PC-3 (cell line): ENCODE results near the gene PNO1. TPM values are rescaled to one million over a fixed set of nuclear protein-coding genes. Genes with fewer than 3 reads are reported as not detected.
"Not testable (repeated sequence)": the region's sequence is repeated elsewhere in the genome, so short reads cannot be mapped to it uniquely, and the experiment has no call there.

Experiments used
- ATAC-seq: fragments of 200-7000 bp; cut with Tn5 transposase; 2 replicates; pipeline ENCODE4 v1.9.1; 2020; ENCODE audit warnings: mild to moderate bottlenecking, moderate library complexity
- BruUV-seq: library from RNA; stranded (reverse); fragments of 400-500 nt; replicated peaks from 2 replicates; lab custom pipeline; 2021; lab: Mats Ljungman, UMichigan
- CTCF ChIA-PET: fragments of 300-600 bp; sonication (Branson Sonifier 250); formaldehyde crosslinking; loops from one replicate; lab custom pipeline; 2022; ENCODE audit warnings: antibody characterized with exemption; lab: Charles Lee
- POLR2A ChIA-PET: fragments of 300-600 bp; sonication (Branson Sonifier 250); formaldehyde crosslinking; loops from one replicate; lab custom pipeline; 2022; ENCODE audit warnings: antibody characterized with exemption; ENCODE audit not compliant: unreplicated experiment; lab: Charles Lee
- DNase-seq: peaks from one replicate; pipeline ENCODE4 v3.0.0-alpha.2; 2015
- H2AFZ ChIP-seq: fragments of 300-600 bp; sonication (generic); 2 replicates; pipeline ENCODE4 v1.6.0; 2016; ENCODE audit warnings: antibody characterized with exemption, low read length
- H3F3A ChIP-seq: fragments of 300-600 bp; sonication (generic); one replicate; pipeline ENCODE4 v1.6.0; 2017; ENCODE audit warnings: antibody characterized with exemption, low read length, control low read depth, mild to moderate bottlenecking; ENCODE audit not compliant: unreplicated experiment
- H3K27ac ChIP-seq: fragments of 300-600 bp; sonication (generic); 2 replicates; pipeline ENCODE4 v1.5.1; 2016; ENCODE audit warnings: mild to moderate bottlenecking, low read length
- H3K27me3 ChIP-seq: fragments of 300-600 bp; sonication (generic); 2 replicates; pipeline ENCODE4 v1.6.1; 2016; ENCODE audit warnings: low read length, mixed read lengths
- H3K36me3 ChIP-seq: fragments of 300-600 bp; sonication (generic); 2 replicates; pipeline ENCODE4 v1.6.1; 2016; ENCODE audit warnings: low read depth, mixed run types, low read length, mixed read lengths
- H3K4me1 ChIP-seq: fragments of 300-600 bp; sonication (generic); 2 replicates; pipeline ENCODE4 v1.5.1; 2016; ENCODE audit warnings: low read length; ENCODE audit not compliant: insufficient read depth
- H3K4me2 ChIP-seq: fragments of 300-600 bp; sonication (generic); 2 replicates; pipeline ENCODE4 v1.6.0; 2016; ENCODE audit warnings: low read length
- H3K4me3 ChIP-seq: fragments of 300-600 bp; sonication (generic); 2 replicates; pipeline ENCODE4 v1.5.1; 2016; ENCODE audit warnings: mild to moderate bottlenecking, low read length, mixed read lengths
- H3K79me2 ChIP-seq: fragments of 300-600 bp; sonication (generic); 2 replicates; pipeline ENCODE4 v1.6.1; 2017; ENCODE audit warnings: low read length, mixed read lengths
- H3K9ac ChIP-seq: fragments of 300-600 bp; sonication (generic); 2 replicates; pipeline ENCODE4 v1.6.0; 2016; ENCODE audit warnings: mild to moderate bottlenecking, low read length
- H3K9me2 ChIP-seq: fragments of 300-600 bp; sonication (generic); replicated peaks from 2 replicates; pipeline ENCODE4 v1.6.1; 2016; ENCODE audit warnings: mixed run types, low read length, mixed read lengths
- H3K9me3 ChIP-seq: fragments of 300-600 bp; sonication (generic); 2 replicates; pipeline ENCODE4 v1.6.1; 2016; ENCODE audit warnings: low read length, mixed read lengths
- H4K20me1 ChIP-seq: fragments of 300-600 bp; sonication (generic); 2 replicates; pipeline ENCODE4 v1.6.1; 2016; ENCODE audit warnings: low read length, mixed read lengths
- EZH2 ChIP-seq: fragments of 300-600 bp; sonication (generic); IDR thresholded peaks from one replicate; pipeline ENCODE4 v1.6.1; 2017; ENCODE audit warnings: antibody characterized with exemption, mild to moderate bottlenecking, low read length; ENCODE audit not compliant: unreplicated experiment
- EZH2phosphoT487 ChIP-seq: fragments of 300-600 bp; sonication (generic); IDR thresholded peaks from 2 replicates; pipeline ENCODE4 v1.6.1; 2018; ENCODE audit warnings: mild to moderate bottlenecking, antibody characterized with exemption, low read length, borderline replicate concordance
- intact Hi-C: fragments of 100-400 bp; cut with micrococcal nuclease; formaldehyde crosslinking; loops from 2 replicates; pipeline ENCODE4 v1.9.0; 2023
- total RNA-seq: library from RNA; depleted of rRNA; stranded (reverse); fragments of >200 nt; gene quantifications from 2 replicates; pipeline ENCODE4 v1.2.3, GENCODE V29; 2014
- TF ChIP-seq, protein P1 (sequence below): fragments of 300-600 bp; sonication (generic); conservative IDR thresholded peaks from 2 replicates; pipeline ENCODE4 v1.5.1; 2017; ENCODE audit warnings: antibody characterized with exemption, low read depth, mild to moderate bottlenecking, low read length

Gene PNO1
- total RNA-seq, 1 experiment from 2014 or later: 50.8 TPM

DNA sequence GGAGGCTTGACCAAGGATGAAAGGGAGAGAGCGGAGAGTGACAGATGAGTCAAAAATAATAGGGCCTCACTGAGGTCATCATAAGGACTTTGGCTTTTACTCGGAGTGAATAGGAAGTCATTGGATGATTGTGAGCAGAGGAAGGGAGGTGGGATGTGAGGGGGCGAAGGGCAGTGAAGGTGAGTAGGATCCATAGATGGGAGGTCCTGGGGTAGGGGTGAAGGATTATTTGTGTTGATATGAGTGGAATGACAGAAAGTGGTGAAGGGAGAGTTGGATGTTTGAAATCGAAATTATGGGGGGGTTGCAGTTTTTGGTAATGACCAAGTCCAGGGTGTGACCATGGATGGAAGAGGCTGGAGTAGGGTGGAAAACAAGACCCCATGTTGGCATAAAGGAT lies 14.0 kb downstream of the PNO1 start:
- no peaks in the 10 kb centered on the region for H3K9me3 ChIP-seq
- no peak for ATAC-seq
- no peak overlapping the region for H3K27ac ChIP-seq
- ChIA-PET POLR2A (no interaction called here), CTCF (no interaction called here)
- peaks cover 49% of the 10 kb centered on the region for H3K36me3 ChIP-seq
- no peaks in the 10 kb centered on the region for H4K20me1 ChIP-seq
- no peak for DNase-seq
- H3K4me2 ChIP-seq: no peak overlapping the region
- TF ChIP-seq, protein P1, sequence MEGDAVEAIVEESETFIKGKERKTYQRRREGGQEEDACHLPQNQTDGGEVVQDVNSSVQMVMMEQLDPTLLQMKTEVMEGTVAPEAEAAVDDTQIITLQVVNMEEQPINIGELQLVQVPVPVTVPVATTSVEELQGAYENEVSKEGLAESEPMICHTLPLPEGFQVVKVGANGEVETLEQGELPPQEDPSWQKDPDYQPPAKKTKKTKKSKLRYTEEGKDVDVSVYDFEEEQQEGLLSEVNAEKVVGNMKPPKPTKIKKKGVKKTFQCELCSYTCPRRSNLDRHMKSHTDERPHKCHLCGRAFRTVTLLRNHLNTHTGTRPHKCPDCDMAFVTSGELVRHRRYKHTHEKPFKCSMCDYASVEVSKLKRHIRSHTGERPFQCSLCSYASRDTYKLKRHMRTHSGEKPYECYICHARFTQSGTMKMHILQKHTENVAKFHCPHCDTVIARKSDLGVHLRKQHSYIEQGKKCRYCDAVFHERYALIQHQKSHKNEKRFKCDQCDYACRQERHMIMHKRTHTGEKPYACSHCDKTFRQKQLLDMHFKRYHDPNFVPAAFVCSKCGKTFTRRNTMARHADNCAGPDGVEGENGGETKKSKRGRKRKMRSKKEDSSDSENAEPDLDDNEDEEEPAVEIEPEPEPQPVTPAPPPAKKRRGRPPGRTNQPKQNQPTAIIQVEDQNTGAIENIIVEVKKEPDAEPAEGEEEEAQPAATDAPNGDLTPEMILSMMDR: no peak
- no peak for TF ChIP-seq EZH2
- intact Hi-C loops: no loop called here
- BruUV-seq: no TSS peak
- no peaks in the 10 kb centered on the region for H3K9me2 ChIP-seq
- H3K9ac ChIP-seq: no peak overlapping the region
- no peaks in the 10 kb centered on the region for H3K4me1 ChIP-seq
- no peaks in the 10 kb centered on the region for H3F3A ChIP-seq
- no peaks in the 10 kb centered on the region for H3K27me3 ChIP-seq
- 0 out of 2 replicates have a peak, but pooled peaks cover 6% of the 10 kb centered on the region for H3K79me2 ChIP-seq
- H2AFZ ChIP-seq: no peak overlapping the region
- no peak overlapping the region for H3K4me3 ChIP-seq

DNA sequence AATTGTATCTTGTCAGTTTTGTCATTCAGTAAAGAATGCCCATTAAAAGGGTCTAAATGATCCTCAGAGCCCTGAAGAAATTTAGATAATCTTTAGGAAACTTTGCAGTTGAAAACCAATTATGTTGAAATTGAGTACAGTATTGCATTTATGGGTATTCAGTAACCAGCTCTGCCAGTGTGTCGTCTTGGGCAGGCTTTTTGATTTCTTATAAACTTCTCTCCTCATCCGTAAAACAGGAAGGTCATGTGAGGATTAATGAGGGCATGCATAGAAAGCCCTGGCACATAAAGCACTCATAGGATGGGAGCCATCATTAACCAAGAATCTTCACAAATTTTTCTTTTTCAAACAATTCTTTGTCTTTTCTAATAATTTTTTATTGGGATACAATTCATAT lies 14.8 kb downstream of the PNO1 start:
- intact Hi-C loops: no loop called here
- no peak for TF ChIP-seq EZH2
- TF ChIP-seq, protein P1: no peak
- TF ChIP-seq EZH2phosphoT487: no peak
- Histone ChIP-seq H3K79me2 (0 out of 2 replicates have a peak, but pooled peaks cover 6% of the 10 kb centered on the region), H3K9ac (no peak overlapping the region), H3K4me1 (no peaks in the 10 kb centered on the region), H2AFZ (no peak overlapping the region), H4K20me1 (no peaks in the 10 kb centered on the region), H3K27me3 (no peaks in the 10 kb centered on the region), H3K9me2 (no peaks in the 10 kb centered on the region), H3K27ac (no peak overlapping the region), H3F3A (no peaks in the 10 kb centered on the region), H3K4me2 (no peak overlapping the region), H3K9me3 (no peaks in the 10 kb centered on the region), H3K4me3 (no peak overlapping the region), H3K36me3 (peaks cover 52% of the 10 kb centered on the region)
- ATAC-seq (no peak), DNase-seq (no peak)
- no TSS peak for BruUV-seq
- CTCF ChIA-PET: no interaction called here
- POLR2A ChIA-PET: no interaction called here

DNA sequence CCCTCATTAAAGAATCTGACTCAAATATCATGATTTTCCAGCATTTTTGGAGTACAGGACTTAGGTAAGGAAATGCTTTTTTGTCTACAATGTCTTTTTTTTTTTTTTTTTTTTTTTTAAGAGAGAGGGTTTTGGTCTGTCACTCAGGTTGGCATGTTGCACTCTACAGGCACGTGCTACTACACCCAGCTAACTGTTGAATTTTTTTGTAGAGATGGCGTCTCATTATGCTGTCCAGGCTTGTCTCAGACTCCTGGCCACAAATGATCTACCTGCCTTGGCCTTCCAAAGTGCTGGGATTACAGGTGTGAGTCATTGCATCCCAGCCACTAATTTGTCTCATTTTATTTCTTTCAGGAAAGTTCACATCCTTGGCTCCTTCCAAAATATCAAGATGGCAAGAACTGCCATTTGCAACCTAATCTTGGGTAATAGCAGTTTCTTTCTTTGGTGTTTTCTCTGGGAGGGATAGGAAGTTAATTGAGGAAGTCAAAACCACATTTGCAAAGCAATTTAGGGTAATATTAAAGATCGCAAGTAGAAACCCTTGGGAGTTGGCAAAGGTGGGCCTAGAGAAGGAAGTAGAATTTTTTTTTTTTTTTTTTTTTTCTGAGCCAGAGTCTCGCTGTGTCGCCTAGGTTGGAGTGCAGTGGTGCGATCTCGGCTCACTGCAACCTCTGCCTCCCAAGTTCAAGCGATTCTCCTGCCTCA lies 15.5 kb downstream of the PNO1 start:
- no peaks in the 10 kb centered on the region for H3K4me1 ChIP-seq
- H3K27me3 ChIP-seq: no peaks in the 10 kb centered on the region
- CTCF ChIA-PET: no interaction called here
- ATAC-seq (no peak), DNase-seq (no peak)
- no TSS peak for BruUV-seq
- H3K27ac ChIP-seq: no peak overlapping the region
- H3K4me3 ChIP-seq: no peak overlapping the region
- H2AFZ ChIP-seq: no peak overlapping the region
- no peaks in the 10 kb centered on the region for H4K20me1 ChIP-seq
- peaks cover 52% of the 10 kb centered on the region for H3K36me3 ChIP-seq
- no peaks in the 10 kb centered on the region for H3F3A ChIP-seq
- POLR2A ChIA-PET: no interaction called here
- TF ChIP-seq, protein P1: no peak
- TF ChIP-seq EZH2: no peak
- TF ChIP-seq EZH2phosphoT487: no peak
- no peak overlapping the region for H3K9ac ChIP-seq
- intact Hi-C loops: no loop called here
- no peaks in the 10 kb centered on the region for H3K9me2 ChIP-seq
- no peaks in the 10 kb centered on the region for H3K9me3 ChIP-seq
- H3K79me2 ChIP-seq: 0 out of 2 replicates have a peak, but pooled peaks cover 6% of the 10 kb centered on the region
- no peak overlapping the region for H3K4me2 ChIP-seq

DNA sequence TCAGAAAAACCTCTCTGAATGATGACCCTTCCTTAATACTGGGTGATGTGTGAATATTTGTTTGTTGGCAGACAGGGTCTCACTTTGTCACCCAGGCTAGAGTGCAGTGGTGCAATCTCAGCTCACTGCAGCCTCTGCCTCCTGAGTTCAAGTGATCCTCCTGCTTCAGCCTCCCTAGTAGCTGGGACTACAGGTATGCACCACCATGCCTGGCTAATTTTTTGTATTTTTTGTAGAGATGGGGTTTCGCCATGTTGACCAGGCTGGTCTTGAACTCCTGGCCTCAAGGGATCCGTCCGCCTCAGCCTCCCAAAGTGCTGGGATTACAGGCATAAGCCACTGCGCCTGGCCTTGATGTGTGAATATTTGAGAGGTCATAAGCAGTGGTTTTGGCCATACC lies 17.5 kb downstream of the PNO1 start:
- CTCF ChIA-PET, H3K4me3 ChIP-seq, H2AFZ ChIP-seq, ATAC-seq, H3K79me2 ChIP-seq, POLR2A ChIA-PET, H3K27ac ChIP-seq, H3F3A ChIP-seq, H4K20me1 ChIP-seq, H3K27me3 ChIP-seq, H3K9me3 ChIP-seq, H3K9me2 ChIP-seq, H3K4me1 ChIP-seq, H3K4me2 ChIP-seq, intact Hi-C loops, H3K9ac ChIP-seq, BruUV-seq, DNase-seq: not testable (repeated sequence)
- peaks cover 52% of the 10 kb centered on the region for H3K36me3 ChIP-seq
